Glomerular visceral epithelial cell (primary cell): Measurements from ENCODE around the gene BIRC3.

ENCODE experiments used
- DNase-seq: peaks from one replicate; pipeline ENCODE4 v3.0.0-alpha.2; 2016; ENCODE audit errors: extremely low spot score

BIRC3 gene

GRCh38 chr11:102375720-102376399 is 58.6 kb downstream of the BIRC3 start:
- no peak for DNase-seq

GRCh38 chr11:102377891-102378290 is 60.6 kb downstream of the BIRC3 start:
- DNase-seq: no peak

- DNase-seq: no peak
Measured at GRCh38 chr11:102378818-102379217, 61.5 kb downstream of the BIRC3 start.

GRCh38 chr11:102382384-102382783 is 65.1 kb downstream of the BIRC3 start:
- no peak for DNase-seq

GRCh38 chr11:102383839-102384238 is 66.6 kb downstream of the BIRC3 start:
- DNase-seq: no peak

- DNase-seq: no peak
Measured at GRCh38 chr11:102384419-102385079, 67.3 kb downstream of the BIRC3 start.

- DNase-seq: no peak
Measured at GRCh38 chr11:102385085-102386007, 68.1 kb downstream of the BIRC3 start.

GRCh38 chr11:102386136-102386734 is 69.0 kb downstream of the BIRC3 start:
- DNase-seq: no peak

GRCh38 chr11:102387043-102387781 is 69.9 kb downstream of the BIRC3 start:
- no peak for DNase-seq
